ENCODE measurements around the gene APOBEC3A. TPM values are rescaled to one million over a fixed set of nuclear protein-coding genes. Genes with fewer than 3 reads are reported as not detected.

Gene APOBEC3A
- total and polyA plus RNA-seq, 2 of the 8 experiments (the other 6 are each of a cell fraction or from before 2014, with no cell fraction given), result not detected

DNA sequence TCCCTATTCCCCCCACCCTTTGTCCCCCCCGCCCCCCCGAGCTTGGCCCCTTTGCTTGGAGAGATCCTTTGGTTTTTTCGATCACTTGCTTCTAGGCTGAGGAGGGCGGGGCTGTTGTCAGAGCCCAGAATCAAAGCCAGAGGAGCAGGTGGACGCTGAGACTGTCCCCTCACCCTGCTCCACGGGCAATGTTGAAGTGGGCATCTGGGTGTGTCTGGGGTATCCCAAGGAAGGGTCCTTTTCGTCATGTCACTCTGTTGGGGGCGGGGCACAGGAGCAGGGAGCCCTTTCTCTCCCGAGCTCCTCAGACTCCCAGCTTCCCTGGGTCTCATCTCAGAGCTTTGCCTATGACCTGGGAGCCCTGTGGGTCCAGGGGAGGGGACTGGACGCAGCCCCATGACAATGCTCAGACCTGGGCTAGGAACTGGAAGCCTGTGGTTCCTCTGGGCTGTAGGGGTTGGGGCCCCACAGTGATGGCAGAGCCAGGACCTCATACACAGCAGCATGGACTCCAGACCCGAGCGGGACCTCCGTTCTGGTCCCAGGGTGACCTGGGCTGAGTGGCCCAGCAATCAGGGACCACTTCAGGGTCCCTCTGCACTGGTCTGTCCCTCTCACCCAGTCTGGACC lies 2.9 kb upstream of the APOBEC3A start (continued):
- TF ChIP-seq, protein P1, sequence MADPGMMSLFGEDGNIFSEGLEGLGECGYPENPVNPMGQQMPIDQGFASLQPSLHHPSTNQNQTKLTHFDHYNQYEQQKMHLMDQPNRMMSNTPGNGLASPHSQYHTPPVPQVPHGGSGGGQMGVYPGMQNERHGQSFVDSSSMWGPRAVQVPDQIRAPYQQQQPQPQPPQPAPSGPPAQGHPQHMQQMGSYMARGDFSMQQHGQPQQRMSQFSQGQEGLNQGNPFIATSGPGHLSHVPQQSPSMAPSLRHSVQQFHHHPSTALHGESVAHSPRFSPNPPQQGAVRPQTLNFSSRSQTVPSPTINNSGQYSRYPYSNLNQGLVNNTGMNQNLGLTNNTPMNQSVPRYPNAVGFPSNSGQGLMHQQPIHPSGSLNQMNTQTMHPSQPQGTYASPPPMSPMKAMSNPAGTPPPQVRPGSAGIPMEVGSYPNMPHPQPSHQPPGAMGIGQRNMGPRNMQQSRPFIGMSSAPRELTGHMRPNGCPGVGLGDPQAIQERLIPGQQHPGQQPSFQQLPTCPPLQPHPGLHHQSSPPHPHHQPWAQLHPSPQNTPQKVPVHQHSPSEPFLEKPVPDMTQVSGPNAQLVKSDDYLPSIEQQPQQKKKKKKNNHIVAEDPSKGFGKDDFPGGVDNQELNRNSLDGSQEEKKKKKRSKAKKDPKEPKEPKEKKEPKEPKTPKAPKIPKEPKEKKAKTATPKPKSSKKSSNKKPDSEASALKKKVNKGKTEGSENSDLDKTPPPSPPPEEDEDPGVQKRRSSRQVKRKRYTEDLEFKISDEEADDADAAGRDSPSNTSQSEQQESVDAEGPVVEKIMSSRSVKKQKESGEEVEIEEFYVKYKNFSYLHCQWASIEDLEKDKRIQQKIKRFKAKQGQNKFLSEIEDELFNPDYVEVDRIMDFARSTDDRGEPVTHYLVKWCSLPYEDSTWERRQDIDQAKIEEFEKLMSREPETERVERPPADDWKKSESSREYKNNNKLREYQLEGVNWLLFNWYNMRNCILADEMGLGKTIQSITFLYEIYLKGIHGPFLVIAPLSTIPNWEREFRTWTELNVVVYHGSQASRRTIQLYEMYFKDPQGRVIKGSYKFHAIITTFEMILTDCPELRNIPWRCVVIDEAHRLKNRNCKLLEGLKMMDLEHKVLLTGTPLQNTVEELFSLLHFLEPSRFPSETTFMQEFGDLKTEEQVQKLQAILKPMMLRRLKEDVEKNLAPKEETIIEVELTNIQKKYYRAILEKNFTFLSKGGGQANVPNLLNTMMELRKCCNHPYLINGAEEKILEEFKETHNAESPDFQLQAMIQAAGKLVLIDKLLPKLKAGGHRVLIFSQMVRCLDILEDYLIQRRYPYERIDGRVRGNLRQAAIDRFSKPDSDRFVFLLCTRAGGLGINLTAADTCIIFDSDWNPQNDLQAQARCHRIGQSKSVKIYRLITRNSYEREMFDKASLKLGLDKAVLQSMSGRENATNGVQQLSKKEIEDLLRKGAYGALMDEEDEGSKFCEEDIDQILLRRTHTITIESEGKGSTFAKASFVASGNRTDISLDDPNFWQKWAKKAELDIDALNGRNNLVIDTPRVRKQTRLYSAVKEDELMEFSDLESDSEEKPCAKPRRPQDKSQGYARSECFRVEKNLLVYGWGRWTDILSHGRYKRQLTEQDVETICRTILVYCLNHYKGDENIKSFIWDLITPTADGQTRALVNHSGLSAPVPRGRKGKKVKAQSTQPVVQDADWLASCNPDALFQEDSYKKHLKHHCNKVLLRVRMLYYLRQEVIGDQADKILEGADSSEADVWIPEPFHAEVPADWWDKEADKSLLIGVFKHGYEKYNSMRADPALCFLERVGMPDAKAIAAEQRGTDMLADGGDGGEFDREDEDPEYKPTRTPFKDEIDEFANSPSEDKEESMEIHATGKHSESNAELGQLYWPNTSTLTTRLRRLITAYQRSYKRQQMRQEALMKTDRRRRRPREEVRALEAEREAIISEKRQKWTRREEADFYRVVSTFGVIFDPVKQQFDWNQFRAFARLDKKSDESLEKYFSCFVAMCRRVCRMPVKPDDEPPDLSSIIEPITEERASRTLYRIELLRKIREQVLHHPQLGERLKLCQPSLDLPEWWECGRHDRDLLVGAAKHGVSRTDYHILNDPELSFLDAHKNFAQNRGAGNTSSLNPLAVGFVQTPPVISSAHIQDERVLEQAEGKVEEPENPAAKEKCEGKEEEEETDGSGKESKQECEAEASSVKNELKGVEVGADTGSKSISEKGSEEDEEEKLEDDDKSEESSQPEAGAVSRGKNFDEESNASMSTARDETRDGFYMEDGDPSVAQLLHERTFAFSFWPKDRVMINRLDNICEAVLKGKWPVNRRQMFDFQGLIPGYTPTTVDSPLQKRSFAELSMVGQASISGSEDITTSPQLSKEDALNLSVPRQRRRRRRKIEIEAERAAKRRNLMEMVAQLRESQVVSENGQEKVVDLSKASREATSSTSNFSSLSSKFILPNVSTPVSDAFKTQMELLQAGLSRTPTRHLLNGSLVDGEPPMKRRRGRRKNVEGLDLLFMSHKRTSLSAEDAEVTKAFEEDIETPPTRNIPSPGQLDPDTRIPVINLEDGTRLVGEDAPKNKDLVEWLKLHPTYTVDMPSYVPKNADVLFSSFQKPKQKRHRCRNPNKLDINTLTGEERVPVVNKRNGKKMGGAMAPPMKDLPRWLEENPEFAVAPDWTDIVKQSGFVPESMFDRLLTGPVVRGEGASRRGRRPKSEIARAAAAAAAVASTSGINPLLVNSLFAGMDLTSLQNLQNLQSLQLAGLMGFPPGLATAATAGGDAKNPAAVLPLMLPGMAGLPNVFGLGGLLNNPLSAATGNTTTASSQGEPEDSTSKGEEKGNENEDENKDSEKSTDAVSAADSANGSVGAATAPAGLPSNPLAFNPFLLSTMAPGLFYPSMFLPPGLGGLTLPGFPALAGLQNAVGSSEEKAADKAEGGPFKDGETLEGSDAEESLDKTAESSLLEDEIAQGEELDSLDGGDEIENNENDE (IDR thresholded peaks at IDR 0.05; ENCODE audit: insufficient replicate concordance, low read length), result no peak
- no peak for TF ChIP-seq HDAC2 (IDR thresholded peaks at IDR 0.05; ENCODE audit: borderline replicate concordance in 1 of 2, low read depth in 2 of 2, low read length in 2 of 2)
- TF ChIP-seq SIX5 (IDR thresholded peaks at IDR 0.05; ENCODE audit: low read depth, low read length), result no peak
- TF ChIP-seq TBP (IDR thresholded peaks at IDR 0.05; ENCODE audit: low read depth, low read length), result no peak
- TF ChIP-seq TAF7 (optimal IDR thresholded peaks at IDR 0.05; ENCODE audit: borderline replicate concordance, low read depth, low read length), result no peak
